Pons (tissue), 1 donor: ENCODE measurements around the gene COL1A2.

Source experiments
- DNase-seq: peaks from one replicate; pipeline ENCODE4 v3.0.0-alpha.2; 2016; ENCODE audit warnings: low spot score

The COL1A2 gene

GRCh38 chr7:94394437-94395140, at the start of gene COL1A2:
Gene COL1A2 (plus strand): TSS chr7:94394895. CDS start chr7:94395032, 137 bp downstream.
- no peak for DNase-seq

- no peak for DNase-seq
Measured at GRCh38 chr7:94345907-94346306, 48.8 kb upstream of the COL1A2 start.

GRCh38 chr7:94348142-94348541, 46.6 kb upstream of the COL1A2 start:
- no peak for DNase-seq

- DNase-seq, result no peak
Measured at GRCh38 chr7:94350734-94351133, 44.0 kb upstream of the COL1A2 start.

GRCh38 chr7:94351703-94352102, 43.0 kb upstream of the COL1A2 start:
- DNase-seq, result no peak

- no peak for DNase-seq
Measured at GRCh38 chr7:94352887-94353286, 41.8 kb upstream of the COL1A2 start.

- no peak for DNase-seq
Measured at GRCh38 chr7:94354953-94355352, 39.7 kb upstream of the COL1A2 start.

GRCh38 chr7:94355454-94355853, 39.2 kb upstream of the COL1A2 start:
- DNase-seq, result no peak

GRCh38 chr7:94357076-94357475, 37.6 kb upstream of the COL1A2 start:
- no peak for DNase-seq

GRCh38 chr7:94360926-94361325, 33.8 kb upstream of the COL1A2 start:
- no peak for DNase-seq

GRCh38 chr7:94362276-94362675, 32.4 kb upstream of the COL1A2 start:
- no peak for DNase-seq

GRCh38 chr7:94364816-94365215, 29.9 kb upstream of the COL1A2 start:
- DNase-seq, result no peak

- DNase-seq, result no peak
Measured at GRCh38 chr7:94366163-94366562, 28.5 kb upstream of the COL1A2 start.

- no peak for DNase-seq
Measured at GRCh38 chr7:94366832-94367231, 27.9 kb upstream of the COL1A2 start.

- DNase-seq, result no peak
Measured at GRCh38 chr7:94367949-94368348, 26.7 kb upstream of the COL1A2 start.

- no peak for DNase-seq
Measured at GRCh38 chr7:94368371-94368791, 26.3 kb upstream of the COL1A2 start.

- no peak for DNase-seq
Measured at GRCh38 chr7:94374231-94374630, 20.5 kb upstream of the COL1A2 start.

- DNase-seq, result no peak
Measured at GRCh38 chr7:94374721-94375566, 19.8 kb upstream of the COL1A2 start.

- no peak for DNase-seq
Measured at GRCh38 chr7:94375691-94376090, 19.0 kb upstream of the COL1A2 start.

GRCh38 chr7:94376281-94376680, 18.4 kb upstream of the COL1A2 start:
- no peak for DNase-seq

GRCh38 chr7:94378356-94378755, 16.3 kb upstream of the COL1A2 start:
- DNase-seq, result no peak

- no peak for DNase-seq
Measured at GRCh38 chr7:94380264-94380663, 14.4 kb upstream of the COL1A2 start.

- no peak for DNase-seq
Measured at GRCh38 chr7:94382132-94382531, 12.6 kb upstream of the COL1A2 start.
